PC-9 (cell line): ENCODE results near the gene CLEC4D. TPM values are rescaled to one million over a fixed set of nuclear protein-coding genes. Genes with fewer than 3 reads are reported as not detected.

Experiments
- Bru-seq: library from RNA; stranded (reverse); fragments of 400-500 nt; gene quantifications from one replicate; lab custom pipeline; 2021; lab: Mats Ljungman, UMichigan
- BruChase-seq, 2 experiments: library from RNA; stranded (reverse); fragments of 400-500 nt; gene quantifications; one replicate each; lab custom pipeline; 2021; lab: Mats Ljungman, UMichigan
- BruUV-seq: library from RNA; stranded (reverse); fragments of 400-500 nt; replicated peaks from 2 replicates; lab custom pipeline; 2021; lab: Mats Ljungman, UMichigan
- CTCF ChIA-PET: fragments of 300-600 bp; sonication (Branson Sonifier 250); formaldehyde crosslinking; loops from one replicate; lab custom pipeline; 2022; ENCODE audit warnings: antibody characterized with exemption; lab: Charles Lee
- POLR2A ChIA-PET: fragments of 300-600 bp; sonication (Branson Sonifier 250); formaldehyde crosslinking; loops from one replicate; lab custom pipeline; 2022; ENCODE audit warnings: antibody characterized with exemption; ENCODE audit not compliant: unreplicated experiment; lab: Charles Lee
- DNase-seq, 2 experiments: peaks; one replicate each; pipeline versions ENCODE4 v3.0.0 to v3.0.0-alpha.2; 2015 to 2022; ENCODE audit warnings: mixed read lengths in 1 of 2
- H2AFZ ChIP-seq: fragments of 200-600 bp; sonication (generic); 2 replicates; pipeline ENCODE4 v1.8.1; 2017; ENCODE audit warnings: antibody characterized with exemption
- H3F3A ChIP-seq: fragments of 200-600 bp; sonication (generic); 2 replicates; pipeline ENCODE4 v1.8.1; 2017; ENCODE audit warnings: antibody characterized with exemption, mild to moderate bottlenecking, low read depth; ENCODE audit not compliant: insufficient read depth
- H3K27ac ChIP-seq: fragments of 200-600 bp; sonication (generic); 2 replicates; pipeline ENCODE4 v1.6.1; 2016; ENCODE audit warnings: mixed run types
- H3K27me3 ChIP-seq: fragments of 200-600 bp; sonication (generic); 2 replicates; pipeline ENCODE4 v1.6.1; 2016; ENCODE audit warnings: low read depth, mixed run types; ENCODE audit not compliant: insufficient read depth
- H3K36me3 ChIP-seq: fragments of 200-600 bp; sonication (generic); 2 replicates; pipeline ENCODE4 v1.6.1; 2016; ENCODE audit warnings: low read depth, mixed run types
- H3K4me1 ChIP-seq: fragments of 200-600 bp; sonication (generic); replicated peaks from 2 replicates; pipeline ENCODE4 v1.6.1; 2016; ENCODE audit warnings: mixed run types; ENCODE audit not compliant: insufficient read depth
- H3K4me2 ChIP-seq: fragments of 200-600 bp; sonication (generic); 2 replicates; pipeline ENCODE4 v1.6.1; 2017; ENCODE audit warnings: mixed run types
- H3K4me3 ChIP-seq: fragments of 200-600 bp; sonication (generic); 2 replicates; pipeline ENCODE4 v1.6.1; 2016; ENCODE audit warnings: mixed run types
- H3K79me2 ChIP-seq: fragments of 200-600 bp; sonication (generic); 2 replicates; pipeline ENCODE4 v1.6.1; 2017; ENCODE audit warnings: low read depth, mixed run types
- H3K9me2 ChIP-seq: fragments of 200-600 bp; sonication (generic); 2 replicates; pipeline ENCODE4 v1.8.1; 2017; ENCODE audit warnings: mild to moderate bottlenecking; ENCODE audit not compliant: insufficient read depth
- H3K9me3 ChIP-seq: fragments of 200-600 bp; sonication (generic); 2 replicates; pipeline ENCODE4 v1.8.1; 2016; ENCODE audit warnings: low read depth; ENCODE audit not compliant: insufficient read depth
- H4K20me1 ChIP-seq: fragments of 200-600 bp; sonication (generic); 2 replicates; pipeline ENCODE4 v1.8.1; 2017; ENCODE audit not compliant: insufficient read depth
- CTCF ChIP-seq: fragments of 200-600 bp; sonication (generic); conservative IDR thresholded peaks from 2 replicates; pipeline ENCODE4 v1.6.1; 2017; ENCODE audit warnings: mixed run types, antibody characterized with exemption, mild to moderate bottlenecking, moderate library complexity
- EZH2 ChIP-seq: fragments of 200-600 bp; sonication (generic); IDR thresholded peaks from 2 replicates; pipeline ENCODE4 v1.8.0; 2017; ENCODE audit warnings: antibody characterized with exemption, low read depth
- intact Hi-C: fragments of 100-400 bp; cut with micrococcal nuclease; formaldehyde crosslinking; loops from one replicate; pipeline ENCODE4 v1.10.0; 2022; ENCODE audit not compliant: unreplicated experiment
- long read RNA-seq: library from polyadenylated mRNA; stranded (forward); transcript quantifications from one replicate; pipeline ENCODE4 v2.0.0, GENCODE V29; 2022
- total RNA-seq: library from RNA; stranded (reverse); gene quantifications from 2 replicates; pipeline ENCODE4 v1.2.3, GENCODE V29; 2021

The CLEC4D gene
- not detected in 2 replicates for total RNA-seq
- Bru-seq, nascent RNA = not detected
- percentile 13 among the genes with signal in this experiment for BruChase-seq, experiment 1, labeled RNA remaining after a 2-hour chase
- BruChase-seq, experiment 2, labeled RNA remaining after a 6-hour chase = not detected
- long read RNA-seq = 0 reads

GRCh38 chr12:8513256-8513655, at the start of gene CLEC4D:
Gene CLEC4D, plus strand, starts transcription at chr12:8513503. Its CDS starts 230 bp downstream, at chr12:8513733.
- no TSS peak for BruUV-seq
- Histone ChIP-seq H2AFZ (no peak within 1 kb of the TSS), H3K36me3 (no peaks in the 10 kb centered on the region), H3K27ac (no peak within 1 kb of the TSS), H4K20me1 (no peaks in the 10 kb centered on the region), H3K4me1 (no peaks in the 10 kb centered on the region), H3K9me3 (no peaks in the 10 kb centered on the region), H3K27me3 (peaks cover 43% of the 10 kb centered on the region), H3K79me2 (no peaks in the 10 kb centered on the region), H3K4me2 (no peak within 1 kb of the TSS), H3K4me3 (no peak within 1 kb of the TSS), H3K9me2 (no peaks in the 10 kb centered on the region), H3F3A (no peaks in the 10 kb centered on the region)
- intact Hi-C loops = no loop called here
- no peak for DNase-seq
- ChIA-PET POLR2A (no interaction called here), CTCF (interaction anchor here (0.6 kb wide), 1 partner anchor 1084 kb away, joined by 3 read pairs; no protein-coding TSS in a partner anchor)
- TF ChIP-seq EZH2 (no peak), CTCF (no peak)

GRCh38 chr12:8465301-8465996, 47.9 kb upstream of the CLEC4D start:
- no peak overlapping the region for H2AFZ ChIP-seq
- BruUV-seq = no TSS peak
- no peaks in the 10 kb centered on the region for H3K36me3 ChIP-seq
- no peaks in the 10 kb centered on the region for H3K9me2 ChIP-seq
- POLR2A ChIA-PET = no interaction called here
- no peaks in the 10 kb centered on the region for H3K9me3 ChIP-seq
- H3K27me3 ChIP-seq = no peaks in the 10 kb centered on the region; the same call in 1 of the 2 replicates
- H3F3A ChIP-seq = no peaks in the 10 kb centered on the region
- DNase-seq = no peak
- CTCF ChIA-PET = no interaction called here
- no peak for TF ChIP-seq EZH2
- TF ChIP-seq CTCF = no peak
- no peaks in the 10 kb centered on the region for H3K4me1 ChIP-seq
- H3K79me2 ChIP-seq = no peaks in the 10 kb centered on the region
- intact Hi-C loops = no loop called here
- no peak overlapping the region for H3K4me2 ChIP-seq
- no peak overlapping the region for H3K4me3 ChIP-seq
- H3K27ac ChIP-seq = no peak overlapping the region
- H4K20me1 ChIP-seq = no peaks in the 10 kb centered on the region

- H3K79me2 ChIP-seq = no peaks in the 10 kb centered on the region
- no peaks in the 10 kb centered on the region for H3K36me3 ChIP-seq
- no peak overlapping the region for H3K27ac ChIP-seq
- TF ChIP-seq CTCF = no peak
- TF ChIP-seq EZH2 = no peak
- H3F3A ChIP-seq = no peaks in the 10 kb centered on the region
- no peaks in the 10 kb centered on the region for H3K9me2 ChIP-seq
- no peak overlapping the region for H3K4me2 ChIP-seq
- POLR2A ChIA-PET = no interaction called here
- H3K27me3 ChIP-seq = no peaks in the 10 kb centered on the region
- no TSS peak for BruUV-seq
- H2AFZ ChIP-seq = no peak overlapping the region
- H3K4me1 ChIP-seq = no peaks in the 10 kb centered on the region
- CTCF ChIA-PET = no interaction called here
- intact Hi-C loops = no loop called here
- DNase-seq = no peak
- no peaks in the 10 kb centered on the region for H4K20me1 ChIP-seq
- H3K9me3 ChIP-seq = no peaks in the 10 kb centered on the region
- no peak overlapping the region for H3K4me3 ChIP-seq
Measured at GRCh38 chr12:8466241-8466640, 47.1 kb upstream of the CLEC4D start.
